BJ (cell line): ENCODE results near the gene C19orf81. TPM values are rescaled to one million over a fixed set of nuclear protein-coding genes. Genes with fewer than 3 reads are reported as not detected.

Experiments
- CTCF ChIA-PET: fragments of 350-600 bp; formaldehyde crosslinking; extraction: SDS; loops from one replicate; lab custom pipeline; 2021; ENCODE audit warnings: antibody characterized with exemption, inconsistent platforms; lab: Yijun Ruan, JAX
- POLR2A ChIA-PET: fragments of 300-600 bp; sonication (Branson Sonifier 250); formaldehyde crosslinking; extraction: SDS; loops from one replicate; lab custom pipeline; 2021; ENCODE audit warnings: antibody characterized with exemption; lab: Charles Lee
- DNase-seq: peaks from one replicate; pipeline ENCODE4 v3.0.0-alpha.2; 2011; ENCODE audit warnings: low read depth
- H3K27me3 ChIP-seq: 2 replicates; pipeline ENCODE4 v1.6.0; 2011; ENCODE audit warnings: low read length; ENCODE audit not compliant: control insufficient read depth, insufficient read depth
- H3K36me3 ChIP-seq: 2 replicates; pipeline ENCODE4 v1.5.1; 2011; ENCODE audit warnings: low read length; ENCODE audit not compliant: control insufficient read depth, insufficient read depth
- H3K4me3 ChIP-seq: 2 replicates; pipeline ENCODE4 v1.5.1; 2011; ENCODE audit warnings: low read depth, mild to moderate bottlenecking, control low read depth, low read length
- polyA plus RNA-seq: library from polyadenylated mRNA; depleted of rRNA; stranded (reverse); fragments of >200 nt; gene quantifications from 2 replicates; pipeline ENCODE4 v1.2.3, GENCODE V29; 2011
- TF ChIP-seq, protein P1 (sequence below): IDR thresholded peaks from 2 replicates; pipeline ENCODE4 v1.5.1; 2011; ENCODE audit warnings: low read depth, mild to moderate bottlenecking, control low read depth, inconsistent platforms, low read length, moderate library complexity; ENCODE audit not compliant: insufficient read depth

Gene C19orf81
- polyA plus RNA-seq, 1 experiment = 0.47 TPM

DNA sequence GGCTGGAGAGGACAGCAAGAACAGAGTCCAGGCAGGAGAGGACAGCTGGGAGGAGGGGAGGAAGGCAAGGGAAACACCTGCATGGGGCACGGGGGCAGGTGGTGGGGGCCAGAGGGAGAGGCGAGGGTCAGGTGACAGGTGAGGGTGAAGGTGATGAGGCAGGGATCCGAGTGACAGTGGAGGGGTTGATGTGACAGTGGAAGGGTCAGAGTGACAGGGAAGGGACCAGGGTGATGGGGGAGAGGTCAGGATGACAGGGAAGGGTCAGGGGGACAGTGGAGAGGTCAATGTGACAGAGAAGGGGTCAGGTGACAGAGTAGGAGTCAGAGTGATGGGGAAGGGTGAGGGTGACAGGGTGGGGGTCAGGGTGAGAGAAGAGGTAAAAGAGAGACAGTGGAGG is 29.1 kb downstream of the C19orf81 start:
- no peak overlapping the region for H3K4me3 ChIP-seq
- no peak for DNase-seq
- no peaks in the 10 kb centered on the region for H3K27me3 ChIP-seq
- no peaks in the 10 kb centered on the region for H3K36me3 ChIP-seq
- TF ChIP-seq, protein P1, sequence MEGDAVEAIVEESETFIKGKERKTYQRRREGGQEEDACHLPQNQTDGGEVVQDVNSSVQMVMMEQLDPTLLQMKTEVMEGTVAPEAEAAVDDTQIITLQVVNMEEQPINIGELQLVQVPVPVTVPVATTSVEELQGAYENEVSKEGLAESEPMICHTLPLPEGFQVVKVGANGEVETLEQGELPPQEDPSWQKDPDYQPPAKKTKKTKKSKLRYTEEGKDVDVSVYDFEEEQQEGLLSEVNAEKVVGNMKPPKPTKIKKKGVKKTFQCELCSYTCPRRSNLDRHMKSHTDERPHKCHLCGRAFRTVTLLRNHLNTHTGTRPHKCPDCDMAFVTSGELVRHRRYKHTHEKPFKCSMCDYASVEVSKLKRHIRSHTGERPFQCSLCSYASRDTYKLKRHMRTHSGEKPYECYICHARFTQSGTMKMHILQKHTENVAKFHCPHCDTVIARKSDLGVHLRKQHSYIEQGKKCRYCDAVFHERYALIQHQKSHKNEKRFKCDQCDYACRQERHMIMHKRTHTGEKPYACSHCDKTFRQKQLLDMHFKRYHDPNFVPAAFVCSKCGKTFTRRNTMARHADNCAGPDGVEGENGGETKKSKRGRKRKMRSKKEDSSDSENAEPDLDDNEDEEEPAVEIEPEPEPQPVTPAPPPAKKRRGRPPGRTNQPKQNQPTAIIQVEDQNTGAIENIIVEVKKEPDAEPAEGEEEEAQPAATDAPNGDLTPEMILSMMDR = no peak
- POLR2A ChIA-PET = no interaction called here
- CTCF ChIA-PET = no interaction called here

DNA sequence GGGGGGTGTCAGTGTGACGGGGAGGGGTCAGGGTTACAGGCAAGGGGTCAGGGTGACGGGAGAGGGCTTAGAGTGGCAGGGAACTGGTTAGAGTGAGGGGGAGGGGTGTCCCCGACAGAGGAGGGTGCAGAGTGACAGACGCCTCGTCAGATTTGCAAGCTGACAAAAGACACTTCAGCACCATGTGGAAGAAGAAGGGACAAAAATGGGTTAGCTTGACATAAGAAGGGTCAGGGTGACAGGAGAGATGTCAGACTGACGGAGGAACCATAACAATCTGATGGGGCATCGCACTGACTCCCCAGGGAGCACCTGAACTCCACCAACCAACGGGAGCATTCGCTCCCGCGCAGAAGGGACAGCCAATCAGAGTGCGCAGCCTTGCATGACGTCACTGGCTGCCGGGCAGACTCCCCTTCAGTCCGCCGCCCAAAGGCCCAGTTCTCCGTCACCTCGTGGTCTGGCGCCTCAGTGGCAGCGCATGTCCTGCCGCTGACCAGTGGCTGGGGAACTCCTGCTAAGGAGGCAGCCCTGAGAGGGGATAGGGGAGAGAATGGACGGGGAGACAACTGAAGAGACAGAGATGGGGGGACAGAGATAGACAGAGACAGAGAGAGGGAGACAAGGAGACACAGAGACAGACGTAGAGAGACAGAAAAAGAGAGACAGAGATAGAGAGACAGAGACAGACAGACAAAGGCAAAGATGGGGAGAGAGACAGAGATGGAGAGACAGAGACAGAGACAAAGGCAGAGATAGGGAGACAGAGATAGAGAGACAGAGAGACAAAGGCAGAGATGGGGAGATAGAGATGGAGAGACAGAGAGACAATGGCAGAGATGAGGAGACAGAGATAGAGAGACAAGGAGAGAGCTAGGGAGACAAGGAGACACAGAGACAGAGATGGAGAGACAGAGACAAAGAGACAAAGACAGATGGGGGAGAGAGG is 30.2 kb downstream of the C19orf81 start:
- CTCF ChIA-PET = no interaction called here
- TF ChIP-seq, protein P1 = no peak
- Histone ChIP-seq H3K4me3 (no peak overlapping the region), H3K27me3 (no peaks in the 10 kb centered on the region), H3K36me3 (no peaks in the 10 kb centered on the region)
- peak; percentile 5 for DNase-seq
- POLR2A ChIA-PET = no interaction called here

DNA sequence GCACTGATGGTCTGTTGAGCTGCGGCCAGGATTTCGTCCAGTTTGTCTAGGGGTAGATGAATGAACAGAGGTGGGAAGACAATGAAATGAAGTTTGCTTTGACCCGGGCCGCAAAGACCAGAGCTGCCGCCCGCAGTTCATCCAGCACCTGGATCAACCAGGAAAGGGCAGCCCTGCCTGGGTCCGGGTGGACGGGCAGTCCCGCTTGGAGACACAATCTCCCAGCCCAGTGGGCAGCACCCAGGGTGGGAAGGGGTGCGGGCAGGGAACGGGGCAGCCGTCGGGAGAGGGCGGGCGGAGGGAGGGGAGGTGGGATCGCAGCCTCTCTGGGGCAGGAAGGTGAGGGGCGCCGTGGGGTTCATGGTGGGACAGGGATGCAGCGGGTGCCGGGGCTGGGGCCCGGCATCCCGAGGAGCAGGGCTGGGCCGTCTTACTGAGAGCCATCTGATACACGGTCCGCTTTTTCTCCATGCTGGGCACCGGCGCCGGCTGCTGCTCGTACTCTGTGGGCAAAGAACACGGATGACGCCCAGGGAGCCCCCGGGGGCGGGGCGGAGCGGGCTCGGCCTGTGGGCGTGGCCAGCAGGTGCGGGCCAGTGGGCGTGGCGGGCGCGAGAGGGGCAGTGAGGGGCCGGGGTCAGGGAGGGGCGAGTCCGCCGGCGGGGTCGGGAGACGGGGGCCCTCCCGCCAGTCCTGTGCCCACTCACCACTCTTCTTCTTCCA is 37.2 kb downstream of the C19orf81 start:
- ChIA-PET CTCF (no interaction called here), POLR2A (no interaction called here)
- Histone ChIP-seq H3K27me3 (no peaks in the 10 kb centered on the region), H3K36me3 (no peaks in the 10 kb centered on the region), H3K4me3 (no peak overlapping the region)
- DNase-seq = no peak
- TF ChIP-seq, protein P1 = no peak

DNA sequence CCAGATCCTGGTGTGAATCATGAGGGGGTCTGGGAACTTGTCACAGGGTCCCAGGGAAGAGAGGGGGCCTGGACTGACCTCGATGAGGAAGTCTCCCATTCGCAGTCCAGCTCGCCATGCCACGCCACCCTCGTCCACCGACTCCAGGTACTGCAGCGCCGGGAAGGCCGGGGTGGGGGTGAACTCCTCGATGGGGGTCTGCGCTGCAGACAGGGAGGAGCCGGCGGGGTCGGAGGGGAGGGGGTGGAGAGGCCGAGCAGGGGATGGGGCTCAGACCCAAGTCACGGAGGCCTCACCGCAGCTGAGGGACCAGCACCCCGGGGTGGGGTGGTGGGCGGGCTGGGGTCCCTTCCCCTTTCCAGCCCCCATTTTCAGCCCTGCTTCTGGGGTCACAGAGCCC is 39.5 kb downstream of the C19orf81 start:
- ChIA-PET POLR2A (no interaction called here), CTCF (interaction anchor here (0.7 kb wide), 1 partner anchor 14 kb away, joined by 3 read pairs; no protein-coding TSS in a partner anchor)
- H3K27me3 ChIP-seq = 0 out of 2 replicates have a peak, but pooled peaks cover under 1% of the 10 kb centered on the region
- TF ChIP-seq, protein P1 = no peak
- no peak overlapping the region for H3K4me3 ChIP-seq
- H3K36me3 ChIP-seq = no peaks in the 10 kb centered on the region
- no peak for DNase-seq

DNA sequence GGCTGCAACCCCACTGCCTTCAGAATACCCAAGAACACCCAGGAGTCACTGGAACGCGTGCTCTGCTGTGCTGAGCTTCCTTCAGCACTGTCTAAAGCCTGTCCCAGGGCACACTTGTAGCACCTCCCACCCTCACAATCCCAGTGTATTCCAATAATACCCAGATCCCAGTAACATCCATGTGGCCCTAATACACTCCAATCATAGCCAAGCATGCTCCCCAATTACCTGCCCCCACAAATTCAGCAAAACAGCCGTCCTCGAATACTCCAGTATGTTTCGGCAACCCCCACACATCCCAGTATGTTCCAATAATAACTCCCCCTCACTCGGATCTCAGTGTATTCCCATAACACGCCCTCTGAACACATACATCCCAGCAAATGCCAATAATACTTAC is 41.2 kb downstream of the C19orf81 start:
- no peaks in the 10 kb centered on the region for H3K36me3 ChIP-seq
- H3K27me3 ChIP-seq = peaks cover 7% of the 10 kb centered on the region
- TF ChIP-seq, protein P1 = no peak
- no peak overlapping the region for H3K4me3 ChIP-seq
- DNase-seq = no peak
- POLR2A ChIA-PET = no interaction called here
- CTCF ChIA-PET = interaction anchor here (1.0 kb wide), 1 partner anchor 21 kb away, joined by 4 read pairs; no protein-coding TSS in a partner anchor
